ENCODE data around the gene ARMH1. TPM values are rescaled to one million over a fixed set of nuclear protein-coding genes. Genes with fewer than 3 reads are reported as not detected.
"Not testable (repeated sequence)": the region's sequence is repeated elsewhere in the genome, so short reads cannot be mapped to it uniquely, and the experiment has no call there.

ARMH1 gene
- total RNA-seq, 1 donor from 2014 or later: 0.70 TPM

DNA sequence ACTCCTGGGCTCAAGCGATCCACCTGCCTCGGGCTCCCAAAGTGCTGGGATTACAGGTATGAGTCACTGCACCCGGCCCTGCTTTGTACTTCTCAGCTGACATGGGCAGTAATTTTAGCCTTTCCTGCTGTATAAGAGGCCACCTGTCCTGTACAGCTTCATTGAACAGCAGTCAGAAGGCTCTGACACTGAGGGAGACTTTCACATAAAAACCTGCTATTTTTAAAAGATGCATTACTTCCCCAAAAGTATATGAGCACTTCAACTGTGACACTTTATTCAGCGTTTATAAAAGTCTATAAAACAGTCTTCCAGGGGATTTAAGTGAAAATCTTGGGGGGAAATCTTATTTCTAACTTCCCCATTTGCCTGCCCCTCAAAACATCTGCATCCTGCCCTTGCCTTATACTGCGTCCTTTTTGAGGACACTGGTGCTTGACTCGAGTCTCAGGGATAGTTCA lies 38.8 kb downstream of the ARMH1 start:
- DNase-seq (ENCODE audit: low spot score): no peak
- intact Hi-C loops (cut with DNase I): no loop called here

DNA sequence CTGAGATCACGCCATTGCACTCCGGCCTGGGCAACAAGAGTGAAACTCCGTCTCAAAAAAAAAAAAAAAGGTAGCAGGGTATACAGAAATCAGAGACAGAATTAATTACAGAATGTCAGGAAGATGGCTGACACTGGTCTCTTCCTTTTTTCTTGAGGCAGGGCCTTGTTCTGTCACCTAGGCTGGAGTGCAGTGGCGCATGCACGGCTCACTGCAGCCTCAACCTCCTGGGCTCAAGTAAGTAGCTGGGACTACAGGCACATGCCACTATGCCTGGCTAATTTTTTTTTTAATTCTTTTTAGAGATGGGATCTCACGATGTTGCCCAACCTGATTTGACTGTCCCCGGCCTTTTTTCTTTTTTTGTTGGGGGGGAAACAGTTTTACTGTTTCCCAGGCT lies 40.0 kb downstream of the ARMH1 start:
- no peak for DNase-seq (ENCODE audit: low spot score)
- intact Hi-C loops (cut with DNase I): no loop called here

DNA sequence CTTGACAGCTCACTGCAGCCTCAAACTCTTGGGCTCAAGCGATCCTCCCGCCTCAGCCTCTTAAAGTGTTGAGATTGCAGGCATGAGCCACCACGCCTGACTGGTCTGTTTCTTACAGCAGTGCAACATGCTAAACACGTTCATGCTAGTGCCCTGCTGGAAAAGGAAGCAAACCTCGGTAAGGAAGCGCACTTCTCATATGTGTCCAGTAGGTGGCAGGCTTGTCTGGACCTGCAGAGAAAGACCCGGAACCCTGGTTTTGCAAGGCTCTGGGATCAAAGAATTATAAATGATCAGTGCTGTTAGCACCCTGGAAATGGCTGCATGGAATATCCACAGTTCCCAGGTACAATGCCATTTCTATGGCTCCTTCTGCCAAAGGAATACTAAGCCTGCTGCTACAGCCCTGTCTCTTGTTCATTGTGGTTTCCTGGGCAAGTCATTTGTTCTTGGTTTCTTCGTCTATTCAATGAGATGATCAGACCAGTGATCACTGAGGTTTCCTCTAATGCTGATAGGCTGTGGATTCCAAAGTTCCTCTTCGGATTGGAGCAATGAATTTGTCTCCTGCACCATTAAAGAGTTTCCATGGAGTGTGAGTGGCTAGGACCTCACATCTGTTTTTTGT lies 40.5 kb downstream of the ARMH1 start:
- intact Hi-C loops (cut with DNase I): no loop called here
- DNase-seq (ENCODE audit: low spot score): peak; percentile 82

DNA sequence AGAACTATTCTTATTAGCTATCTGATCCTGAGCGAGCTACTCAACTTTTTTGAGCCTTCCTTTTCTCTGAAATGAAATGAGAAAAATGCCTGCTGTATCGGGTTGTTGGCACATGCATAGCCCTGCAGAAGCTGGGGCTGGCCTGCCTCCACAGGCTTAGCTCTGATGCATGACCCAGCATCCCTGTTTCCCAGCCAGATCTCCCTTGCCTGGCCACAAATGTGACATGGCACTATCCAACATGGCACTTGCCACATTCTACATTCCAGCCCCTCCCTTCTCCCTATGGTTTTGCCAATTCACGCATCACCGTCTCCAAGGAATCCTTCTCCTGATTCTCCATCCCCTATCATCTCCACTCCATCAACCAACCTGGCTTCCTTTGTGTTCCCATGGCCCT lies 42.6 kb downstream of the ARMH1 start:
- intact Hi-C loops (cut with DNase I): no loop called here
- DNase-seq (ENCODE audit: low spot score): no peak

DNA sequence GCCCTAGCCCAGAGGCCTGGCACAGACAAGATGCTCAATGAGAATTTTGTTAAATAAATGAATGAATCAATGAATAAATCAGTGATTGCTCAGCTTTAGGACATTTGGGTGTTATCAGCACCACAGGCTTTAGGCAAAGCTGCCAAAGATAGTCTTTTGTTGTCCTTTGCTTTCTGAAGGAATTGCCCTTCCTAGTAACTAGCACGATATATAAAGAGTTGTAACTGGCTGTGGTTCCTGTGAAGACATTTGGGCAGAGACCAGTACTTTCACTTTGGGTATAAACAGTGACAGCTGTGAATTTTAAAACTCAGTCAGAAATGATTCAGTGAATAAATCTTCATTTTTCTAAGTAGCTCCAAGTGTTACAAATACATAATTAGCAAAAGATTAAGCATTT lies 43.1 kb downstream of the ARMH1 start:
- intact Hi-C loops (cut with DNase I): no loop called here
- DNase-seq (ENCODE audit: low spot score): no peak

DNA sequence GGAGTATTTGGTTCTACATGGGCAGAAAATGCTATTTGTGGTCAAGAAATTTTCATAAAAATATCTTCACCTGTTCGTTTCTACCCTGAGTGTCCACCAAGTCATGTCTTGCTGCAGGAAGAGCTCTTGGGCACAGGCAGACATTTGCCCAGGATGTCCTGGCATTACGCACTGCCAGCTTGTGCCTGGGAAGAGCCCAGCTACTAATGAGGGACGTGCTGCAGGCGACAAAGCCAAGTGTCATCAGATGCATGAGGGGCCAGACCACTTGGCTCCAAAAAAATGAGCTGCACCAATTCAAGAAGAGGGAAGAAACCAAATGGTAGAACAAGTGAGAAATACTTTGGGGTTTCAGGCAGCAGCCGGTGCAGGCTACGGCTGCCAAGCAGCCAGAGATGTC lies 43.6 kb downstream of the ARMH1 start:
- intact Hi-C loops (cut with DNase I): no loop called here
- DNase-seq (ENCODE audit: low spot score): no peak

DNA sequence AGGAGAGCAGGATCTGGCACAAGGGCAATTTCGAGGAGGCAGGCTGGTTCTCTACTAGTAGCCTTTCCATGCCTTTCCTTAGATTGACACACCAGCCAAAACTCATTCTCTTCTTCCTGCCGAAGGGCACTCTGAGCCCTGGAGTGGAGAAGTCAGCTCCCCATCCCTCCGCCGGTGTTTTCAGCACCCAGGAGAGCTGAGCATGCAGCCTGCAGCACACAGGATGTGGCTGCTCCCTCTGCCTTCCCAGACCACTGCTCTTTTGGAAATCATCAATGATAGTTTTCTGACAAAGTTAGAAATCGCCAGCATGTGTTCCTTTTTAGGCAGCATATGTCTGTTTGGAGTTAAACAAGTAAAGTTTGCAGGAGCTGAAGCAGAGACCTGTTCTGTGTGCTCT lies 44.8 kb downstream of the ARMH1 start:
- DNase-seq (ENCODE audit: low spot score): no peak
- intact Hi-C loops (cut with DNase I): no loop called here

DNA sequence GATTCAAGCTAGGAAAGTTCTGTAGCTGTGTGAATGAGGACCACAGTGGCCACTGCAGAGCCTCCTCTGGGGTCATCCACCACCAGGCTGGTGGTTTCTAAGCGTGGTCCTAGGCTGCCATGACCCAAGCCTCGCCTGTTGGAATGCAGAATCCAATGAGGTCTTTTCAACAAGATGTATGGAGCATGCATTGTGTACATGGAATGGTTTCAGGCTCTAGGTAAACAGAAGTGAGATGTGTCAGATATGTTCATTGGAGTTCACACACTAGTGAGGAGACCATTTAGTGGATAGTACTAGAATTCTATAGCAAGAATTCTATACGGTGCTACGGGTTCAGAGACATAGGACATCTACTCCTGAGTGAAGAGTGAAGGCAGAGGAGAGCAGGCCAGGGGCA lies 45.8 kb downstream of the ARMH1 start:
- DNase-seq (ENCODE audit: low spot score): no peak
- intact Hi-C loops (cut with DNase I): no loop called here

DNA sequence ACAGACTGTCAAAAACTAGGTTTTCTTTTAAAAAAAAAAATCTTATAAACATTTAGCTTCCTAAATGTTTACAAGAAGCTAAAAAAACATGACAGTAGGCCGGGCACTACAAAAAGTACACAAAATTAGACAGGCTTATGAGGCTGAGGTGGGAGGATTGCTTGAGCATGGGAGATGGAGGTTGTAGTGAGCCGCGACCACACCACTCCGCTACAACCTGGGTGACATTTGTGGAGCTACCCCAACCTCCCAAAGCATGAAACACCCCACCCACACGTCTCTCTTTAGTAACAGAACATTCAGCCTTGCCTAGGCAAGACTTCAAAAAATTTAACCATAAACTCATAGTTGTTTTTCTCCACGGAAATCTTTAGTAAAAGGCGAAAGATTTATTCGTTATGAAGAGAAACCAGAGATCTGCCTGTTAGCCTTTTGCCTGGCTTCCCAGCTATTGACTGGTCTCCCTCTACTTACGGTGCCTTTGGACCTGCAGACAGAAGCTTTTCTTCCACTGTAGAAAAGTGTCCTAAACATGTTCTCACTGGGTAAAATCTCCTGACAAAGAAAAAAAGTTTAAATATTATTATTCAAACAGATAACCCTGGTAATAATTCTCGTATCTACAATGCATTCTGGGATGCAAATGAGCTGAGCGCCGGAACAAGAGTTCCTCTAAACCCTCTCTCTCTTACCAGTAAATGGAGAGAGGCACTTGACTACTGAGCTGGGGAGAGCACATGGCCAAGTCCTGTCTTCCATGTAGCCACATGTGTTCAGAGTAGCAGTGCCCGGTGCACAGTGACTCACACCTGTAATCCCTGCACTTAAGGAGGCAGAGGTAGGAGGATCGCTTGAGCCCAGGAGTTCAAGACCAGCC lies 47.2 kb downstream of the ARMH1 start:
- DNase-seq (ENCODE audit: low spot score): no peak
- intact Hi-C loops (cut with DNase I): no loop called here

DNA sequence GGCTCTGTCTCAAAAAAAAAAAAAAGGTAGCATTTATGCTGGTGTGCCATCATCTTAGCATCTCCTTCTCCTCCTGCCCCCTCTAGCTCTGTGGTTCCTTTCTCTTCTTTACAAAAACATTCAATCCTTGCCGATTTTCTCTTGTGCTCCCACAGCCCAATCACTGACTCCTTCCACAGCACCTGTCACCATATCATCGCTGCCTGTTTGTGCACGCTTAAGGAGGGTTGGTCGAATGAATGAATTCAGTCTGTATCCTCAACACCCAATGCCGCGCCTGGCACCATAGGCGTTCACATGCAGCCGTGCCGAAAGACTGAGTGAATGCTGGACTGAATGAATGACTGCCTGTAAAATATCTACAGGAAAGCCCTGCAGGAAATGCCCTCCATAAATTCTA lies 48.5 kb downstream of the ARMH1 start:
- intact Hi-C loops (cut with DNase I): no loop called here
- DNase-seq (ENCODE audit: low spot score): no peak

DNA sequence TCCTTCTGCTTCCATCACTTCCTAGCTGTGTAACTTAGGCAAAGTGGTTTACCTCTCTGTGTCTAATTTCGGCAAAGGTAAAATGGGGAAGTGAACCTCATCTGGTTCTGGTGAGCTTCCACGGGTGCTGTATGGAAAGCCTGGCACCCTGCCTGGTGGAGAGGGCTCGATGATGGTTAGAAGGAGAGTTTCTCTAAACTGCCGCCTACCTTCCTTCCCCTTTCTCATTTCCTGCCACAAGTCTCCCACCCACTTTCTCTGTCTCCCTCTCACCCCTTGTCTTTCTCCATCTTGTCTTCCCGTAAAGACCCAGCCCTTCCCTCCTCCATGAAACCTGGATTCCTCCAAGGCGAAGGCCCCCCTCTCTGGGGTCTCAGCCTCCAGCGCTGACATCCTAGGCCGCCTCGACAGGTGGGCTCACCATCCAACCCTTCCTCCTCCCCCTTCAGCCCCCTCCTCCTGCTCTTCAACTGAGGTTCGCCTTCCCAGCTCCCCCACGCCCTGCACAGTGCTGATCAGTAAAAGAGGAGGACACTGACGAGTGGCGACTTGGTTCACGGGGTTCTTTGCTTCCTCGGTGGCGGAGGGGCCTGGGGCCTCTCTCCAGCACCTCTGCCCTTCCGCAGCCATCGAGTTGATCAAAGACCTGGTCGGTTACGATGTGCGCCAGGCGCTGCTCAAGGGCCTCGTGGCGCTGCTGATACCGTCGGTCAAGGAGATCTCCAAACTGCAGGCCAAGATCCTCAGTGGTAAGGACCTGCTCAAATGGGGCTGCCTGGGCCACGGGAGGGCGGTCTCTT lies 49.2 kb downstream of the ARMH1 start:
- intact Hi-C loops (cut with DNase I): no loop called here
- no peak for DNase-seq (ENCODE audit: low spot score)

DNA sequence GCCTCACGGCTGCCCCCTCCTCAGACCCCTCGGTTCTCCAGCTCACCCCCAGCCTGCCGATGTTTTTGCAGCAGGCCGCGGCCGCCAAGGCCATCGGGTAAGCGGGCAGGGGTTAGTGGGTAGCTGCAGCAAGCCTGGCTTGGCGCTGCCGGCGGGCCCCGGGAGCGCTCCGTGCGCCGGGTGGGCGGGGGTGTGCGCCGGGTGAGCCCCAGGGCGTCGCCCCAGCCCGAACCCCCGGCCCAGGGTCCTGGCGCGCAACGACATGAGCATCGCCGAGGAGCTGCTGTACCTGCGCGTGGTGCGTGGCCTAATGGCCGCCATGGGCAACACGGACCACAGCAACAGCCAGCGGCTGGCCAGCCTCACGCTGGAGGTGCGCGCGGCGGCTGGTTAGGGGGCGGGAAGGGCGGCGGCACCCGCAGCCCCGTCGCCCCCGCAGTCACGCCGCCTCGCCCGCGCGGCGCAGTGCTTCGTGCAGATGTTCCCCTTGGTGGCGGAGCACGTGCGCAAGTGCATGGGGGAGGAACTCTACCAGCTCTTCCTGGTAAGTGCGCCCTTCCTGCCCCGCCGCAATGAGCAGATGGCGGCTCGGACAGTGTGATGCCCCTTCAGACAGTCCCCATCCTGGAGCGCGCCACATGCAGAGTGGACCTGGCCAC lies 49.9 kb downstream of the ARMH1 start:
- no peak for DNase-seq (ENCODE audit: low spot score)
- intact Hi-C loops (cut with DNase I): no loop called here

DNA sequence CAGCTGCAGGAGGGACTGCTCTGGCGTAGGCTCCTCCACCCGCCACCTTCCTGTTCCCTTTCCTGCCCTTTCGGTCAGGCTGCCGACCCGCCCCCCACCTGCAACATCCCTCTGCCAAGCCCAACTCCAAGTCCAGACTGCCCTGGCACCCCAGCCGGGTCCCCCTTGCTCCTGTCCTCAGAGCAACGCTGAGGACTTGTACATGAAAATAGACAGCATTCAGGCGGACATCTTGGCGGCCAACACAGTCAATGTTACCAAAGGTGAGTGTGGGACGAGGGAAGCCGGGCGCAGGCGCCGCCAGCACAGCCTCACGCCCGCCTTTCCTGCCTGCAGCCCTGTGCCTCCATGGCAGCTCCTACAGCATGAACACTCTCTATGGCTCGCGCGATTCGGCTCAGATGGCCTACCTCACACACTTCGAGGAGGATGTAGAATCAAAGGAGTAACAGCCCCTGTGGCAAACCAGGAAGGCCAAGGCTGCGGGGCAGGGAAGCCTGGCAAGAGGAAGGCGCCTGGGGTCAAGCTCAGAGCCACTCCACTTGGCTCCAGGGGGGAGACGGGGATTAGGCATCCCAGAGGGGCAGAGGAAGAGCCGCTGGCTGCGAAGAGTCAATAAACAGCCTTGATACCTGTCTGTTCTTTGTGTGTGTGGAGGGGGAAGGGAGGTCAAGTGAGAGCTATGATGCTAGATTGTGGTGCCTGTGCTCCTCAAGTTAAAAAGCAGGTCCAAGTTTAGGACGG lies 50.6 kb downstream of the ARMH1 start:
- intact Hi-C loops (cut with DNase I): no loop called here
- no peak for DNase-seq (ENCODE audit: low spot score)

DNA sequence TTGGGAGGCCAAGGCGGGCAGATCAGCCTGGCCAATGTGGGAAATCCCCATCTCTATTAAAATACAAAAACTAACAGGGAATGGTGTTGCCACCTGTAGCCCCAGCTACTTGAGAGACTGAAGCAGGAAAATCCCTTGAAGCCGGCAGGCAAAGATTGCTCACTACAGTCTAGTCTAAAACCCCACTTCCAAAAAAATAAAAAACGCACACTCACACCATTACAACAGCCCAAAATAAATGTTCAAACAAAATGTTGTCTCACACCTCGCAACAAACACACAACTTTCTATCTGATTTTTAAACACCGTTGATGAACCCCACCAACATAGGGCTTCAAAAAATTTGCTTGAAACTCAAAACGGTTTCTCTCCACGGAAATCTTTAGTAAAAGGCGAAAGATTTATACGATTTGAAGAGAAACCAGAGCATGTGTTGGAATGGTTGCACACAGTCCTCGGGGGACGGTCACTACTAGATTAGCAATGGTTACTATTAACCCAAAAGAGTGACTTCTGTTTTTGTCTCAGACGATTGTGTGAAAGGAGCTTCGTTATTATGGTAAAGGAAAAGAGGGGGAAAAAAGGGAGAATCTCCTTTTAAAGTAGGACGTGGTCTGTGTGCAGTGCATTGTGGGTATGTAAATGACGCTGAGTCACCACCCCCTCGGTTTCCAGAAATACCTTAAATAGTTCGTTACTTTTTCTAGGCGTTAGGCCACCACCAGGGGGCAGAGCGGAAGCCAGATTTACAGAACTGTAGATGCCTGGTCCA lies 56.4 kb downstream of the ARMH1 start, which contains the start of gene RNU5D-1:
Gene RNU5D-1, minus strand, starts transcription at position 430 of the 772 bp plus-strand sequence.
- intact Hi-C loops (cut with DNase I): loop anchor here (5.0 kb wide), 1 partner anchor 281 kb away; the partner anchor contains the start of genes HECTD3 and UROD
- peak; percentile 96 for DNase-seq (ENCODE audit: low spot score)

DNA sequence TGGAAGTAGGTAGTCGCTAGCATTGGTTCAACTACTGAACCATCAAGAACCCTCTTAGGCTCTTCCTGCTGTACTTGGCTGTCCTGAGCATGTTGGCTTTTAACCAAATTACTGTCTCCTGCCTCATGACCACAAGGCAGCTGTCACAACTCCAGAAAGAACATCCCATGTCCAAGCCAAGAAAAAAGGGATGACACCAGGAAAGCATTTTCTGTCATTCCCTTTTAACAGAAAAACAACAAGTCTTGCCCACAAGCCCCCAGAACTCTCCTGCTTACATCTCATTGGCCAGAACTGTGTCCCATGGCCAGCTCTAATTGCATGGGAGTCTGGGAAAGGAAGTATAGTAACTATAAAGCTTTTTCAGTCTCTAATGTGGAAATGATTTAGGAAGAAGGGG lies 58.9 kb downstream of the ARMH1 start:
- intact Hi-C loops (cut with DNase I): loop anchor here (5.0 kb wide), 1 partner anchor 279 kb away; the partner anchor contains the start of genes HECTD3 and UROD
- no peak for DNase-seq (ENCODE audit: low spot score)

DNA sequence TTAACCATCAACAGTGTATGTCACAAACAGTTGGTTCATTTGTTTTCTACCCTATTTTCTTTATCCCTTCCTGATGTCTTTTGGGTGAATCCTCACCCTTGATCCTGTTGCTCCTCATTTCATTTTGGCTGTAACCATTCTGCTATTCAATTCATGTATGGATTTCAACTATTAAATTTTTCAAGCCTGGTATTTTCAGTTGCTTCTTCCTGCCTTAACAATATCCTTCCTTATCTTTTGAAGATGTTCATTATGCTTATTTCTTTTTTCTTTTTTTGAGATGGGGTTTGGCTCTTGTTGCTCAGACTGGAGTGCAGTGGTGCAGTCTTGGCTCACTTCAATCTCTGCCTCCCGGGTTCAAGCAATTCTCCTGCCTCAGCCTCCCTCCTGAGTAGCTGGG lies 59.3 kb downstream of the ARMH1 start:
- intact Hi-C loops (cut with DNase I): loop anchor here (5.0 kb wide), 1 partner anchor 279 kb away; the partner anchor contains the start of genes HECTD3 and UROD
- no peak for DNase-seq (ENCODE audit: low spot score)

DNA sequence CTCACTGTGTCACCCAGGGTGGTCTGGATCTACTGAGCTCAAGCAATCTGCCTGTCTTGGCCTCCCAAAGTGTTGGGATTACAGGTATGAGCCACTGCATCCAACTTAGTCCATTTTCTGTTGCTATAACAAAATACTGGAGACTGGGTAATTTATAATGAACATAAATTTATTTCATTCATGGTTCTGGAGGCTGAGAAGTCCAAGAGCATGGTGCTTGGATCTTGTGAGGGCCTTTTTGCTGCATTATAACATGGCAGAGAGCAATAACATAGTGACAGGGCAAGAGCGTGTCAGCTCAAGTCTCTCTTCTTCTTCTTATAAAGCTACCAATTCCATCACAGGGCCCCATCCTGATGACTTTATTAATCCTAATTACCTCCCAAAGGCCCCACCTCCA lies 61.5 kb downstream of the ARMH1 start:
- no peak for DNase-seq (ENCODE audit: low spot score)
- intact Hi-C loops (cut with DNase I): no loop called here

DNA sequence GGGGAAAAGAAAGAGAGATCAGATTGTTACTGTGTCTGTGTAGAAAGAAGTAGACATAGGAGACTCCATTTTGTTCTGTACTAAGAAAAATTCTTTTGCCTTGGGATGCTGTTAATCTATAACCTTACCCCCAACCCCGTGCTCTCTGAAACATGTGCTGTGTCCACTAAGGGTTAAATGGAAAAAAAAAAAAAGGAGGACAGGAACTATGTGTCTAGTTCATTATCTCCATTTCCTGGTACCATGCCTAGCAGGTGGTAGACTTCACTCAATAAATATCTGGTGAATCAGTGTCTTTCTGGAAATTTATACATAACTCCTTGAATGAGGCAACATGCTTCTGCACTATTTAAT lies 64.4 kb downstream of the ARMH1 start:
- DNase-seq (ENCODE audit: low spot score): not testable (repeated sequence)
- intact Hi-C loops (cut with DNase I): loop anchor here (1.0 kb wide), 1 partner anchor 34 kb away; no protein-coding TSS in a partner anchor
